Fibroblast of skin of right biceps (primary cell): Measurements from ENCODE around the gene LILRB4.
A peak's percentile ranks its signal among the peaks of the same experiment; 100 is the strongest.
"Not testable (repeated sequence)": the region's sequence is repeated elsewhere in the genome, so short reads cannot be mapped to it uniquely, and the experiment has no call there.

Source experiments
- DNase-seq: peaks from one replicate; pipeline ENCODE4 v3.0.0-alpha.2; 2013

The LILRB4 gene

GRCh38 chr19:54653181-54653809 lies 9.5 kb upstream of the LILRB4 start:
- no peak for DNase-seq

- no peak for DNase-seq
Observed at GRCh38 chr19:54654447-54655321, 8.1 kb upstream of the LILRB4 start.

- DNase-seq = no peak
Observed at GRCh38 chr19:54659300-54659699, 3.5 kb upstream of the LILRB4 start.

- DNase-seq = no peak
Observed at GRCh38 chr19:54660306-54660705, 2.5 kb upstream of the LILRB4 start.

GRCh38 chr19:54660964-54661363 lies 1.8 kb upstream of the LILRB4 start:
- DNase-seq = no peak

- DNase-seq = no peak
Observed at GRCh38 chr19:54661846-54662481, 821 bp upstream of the LILRB4 start.

GRCh38 chr19:54665530-54665929 lies 2.7 kb downstream of the LILRB4 start:
- DNase-seq = no peak

- DNase-seq = no peak
Observed at GRCh38 chr19:54667217-54667616, 4.4 kb downstream of the LILRB4 start.

GRCh38 chr19:54668353-54668752 lies 5.6 kb downstream of the LILRB4 start:
- no peak for DNase-seq

GRCh38 chr19:54670576-54671357 lies 8.0 kb downstream of the LILRB4 start:
- DNase-seq = no peak

GRCh38 chr19:54673222-54673621 lies 10.4 kb downstream of the LILRB4 start:
- no peak for DNase-seq

GRCh38 chr19:54674021-54674617 lies 11.3 kb downstream of the LILRB4 start:
- no peak for DNase-seq

- DNase-seq = peak; percentile 12
Observed at GRCh38 chr19:54676210-54676834, 13.5 kb downstream of the LILRB4 start.

GRCh38 chr19:54677217-54677616 lies 14.4 kb downstream of the LILRB4 start:
- no peak for DNase-seq

- not testable (repeated sequence) for DNase-seq
Observed at GRCh38 chr19:54681596-54681995, 18.8 kb downstream of the LILRB4 start.

GRCh38 chr19:54682306-54682856 lies 19.6 kb downstream of the LILRB4 start:
- DNase-seq = no peak

- no peak for DNase-seq
Observed at GRCh38 chr19:54684527-54684926, 21.7 kb downstream of the LILRB4 start.

GRCh38 chr19:54691582-54692297 lies 29.0 kb downstream of the LILRB4 start:
- no peak for DNase-seq

GRCh38 chr19:54692298-54692615 lies 29.5 kb downstream of the LILRB4 start:
- no peak for DNase-seq

GRCh38 chr19:54694648-54695047 lies 31.9 kb downstream of the LILRB4 start:
- DNase-seq = no peak

GRCh38 chr19:54696117-54696548 lies 33.3 kb downstream of the LILRB4 start:
- no peak for DNase-seq
